Measurements from ENCODE around the gene HES2. TPM values are rescaled to one million over a fixed set of nuclear protein-coding genes. Genes with fewer than 3 reads are reported as not detected.
"Not testable (repeated sequence)": the region's sequence is repeated elsewhere in the genome, so short reads cannot be mapped to it uniquely, and the experiment has no call there.

The HES2 gene
- total RNA-seq, 1 donor from 2014 or later: not detected

GRCh38 chr1:6409053-6409452 is 10.7 kb downstream of the HES2 start:
- no peaks in the 10 kb centered on the region for H3K9me3 ChIP-seq (ENCODE audit: control insufficient read depth in 3 of 3, low read length in 3 of 3)
- no peaks in the 10 kb centered on the region for H3K4me1 ChIP-seq (ENCODE audit: control insufficient read depth in 3 of 3, insufficient read depth in 3 of 3, low read length in 3 of 3)
- H3K36me3 ChIP-seq (ENCODE audit: control insufficient read depth in 3 of 3, insufficient read depth in 3 of 3, low read length in 3 of 3): no peaks in the 10 kb centered on the region
- H3K27me3 ChIP-seq (ENCODE audit: control insufficient read depth in 3 of 3, insufficient read depth in 3 of 3, low read length in 3 of 3): peaks cover 6 to 32% (median 14%) of the 10 kb centered on the region in 3 donors
- no peak overlapping the region for H3K9ac ChIP-seq (ENCODE audit: low read depth in 1 of 3, low read length in 3 of 3)
- no peak overlapping the region for H3K4me3 ChIP-seq (ENCODE audit: low read length in 3 of 3)
- no peak overlapping the region for H3K27ac ChIP-seq (ENCODE audit: low read depth, low read length)

- H3K9me3 ChIP-seq (ENCODE audit: control insufficient read depth in 3 of 3, low read length in 3 of 3): no peaks in the 10 kb centered on the region
- H3K4me3 ChIP-seq (ENCODE audit: low read length in 3 of 3): no peak overlapping the region
- no peaks in the 10 kb centered on the region for H3K36me3 ChIP-seq (ENCODE audit: control insufficient read depth in 3 of 3, insufficient read depth in 3 of 3, low read length in 3 of 3)
- peaks cover 5 to 25% (median 14%) of the 10 kb centered on the region in 3 donors for H3K27me3 ChIP-seq (ENCODE audit: control insufficient read depth in 3 of 3, insufficient read depth in 3 of 3, low read length in 3 of 3)
- no peaks in the 10 kb centered on the region for H3K4me1 ChIP-seq (ENCODE audit: control insufficient read depth in 3 of 3, insufficient read depth in 3 of 3, low read length in 3 of 3)
- H3K9ac ChIP-seq (ENCODE audit: low read depth in 1 of 3, low read length in 3 of 3): no peak overlapping the region
- H3K27ac ChIP-seq (ENCODE audit: low read depth, low read length): no peak overlapping the region
Observed at GRCh38 chr1:6408023-6408422, 11.7 kb downstream of the HES2 start.

GRCh38 chr1:6401673-6402072 is 18.0 kb downstream of the HES2 start:
- H3K36me3 ChIP-seq (ENCODE audit: control insufficient read depth in 3 of 3, insufficient read depth in 3 of 3, low read length in 3 of 3): no peaks in the 10 kb centered on the region
- no peak overlapping the region for H3K4me3 ChIP-seq (ENCODE audit: low read length in 3 of 3)
- no peaks in the 10 kb centered on the region for H3K4me1 ChIP-seq (ENCODE audit: control insufficient read depth in 3 of 3, insufficient read depth in 3 of 3, low read length in 3 of 3)

GRCh38 chr1:6399294-6399693 is 20.4 kb downstream of the HES2 start:
- H3K27ac ChIP-seq (ENCODE audit: low read depth, low read length): no peak overlapping the region
- no peak overlapping the region for H3K4me3 ChIP-seq (ENCODE audit: low read length in 3 of 3)

More at GRCh38 chr1:6401673-6402072, 18.0 kb downstream of the HES2 start:
- no peaks in the 10 kb centered on the region for H3K9me3 ChIP-seq (ENCODE audit: control insufficient read depth in 3 of 3, low read length in 3 of 3)
- H3K27ac ChIP-seq (ENCODE audit: low read depth, low read length): no peak overlapping the region
- peaks cover 0 to 15% (median 10%) of the 10 kb centered on the region in 3 donors for H3K27me3 ChIP-seq (ENCODE audit: control insufficient read depth in 3 of 3, insufficient read depth in 3 of 3, low read length in 3 of 3)
- H3K9ac ChIP-seq (ENCODE audit: low read depth in 1 of 3, low read length in 3 of 3): no peak overlapping the region

GRCh38 chr1:6397844-6398441 is 21.8 kb downstream of the HES2 start:
- Histone ChIP-seq H3K4me1 (ENCODE audit: control insufficient read depth in 3 of 3, insufficient read depth in 3 of 3, low read length in 3 of 3) (peaks cover 5 to 7% (median 6%) of the 10 kb centered on the region in 3 donors), H3K27me3 (ENCODE audit: control insufficient read depth in 3 of 3, insufficient read depth in 3 of 3, low read length in 3 of 3) (peaks cover 0 to 6% (median 4%) of the 10 kb centered on the region in 3 donors), H3K4me3 (ENCODE audit: low read length in 3 of 3) (no peak overlapping the region), H3K27ac (ENCODE audit: low read depth, low read length) (no peak overlapping the region), H3K9ac (ENCODE audit: low read depth in 1 of 3, low read length in 3 of 3) (no peak overlapping the region), H3K9me3 (ENCODE audit: control insufficient read depth in 3 of 3, low read length in 3 of 3) (no peaks in the 10 kb centered on the region), H3K36me3 (ENCODE audit: control insufficient read depth in 3 of 3, insufficient read depth in 3 of 3, low read length in 3 of 3) (no peaks in the 10 kb centered on the region)

More at GRCh38 chr1:6399294-6399693, 20.4 kb downstream of the HES2 start:
- Histone ChIP-seq H3K4me1 (ENCODE audit: control insufficient read depth in 3 of 3, insufficient read depth in 3 of 3, low read length in 3 of 3) (peaks cover under 1 to 1% (median 1%) of the 10 kb centered on the region in 3 donors), H3K36me3 (ENCODE audit: control insufficient read depth in 3 of 3, insufficient read depth in 3 of 3, low read length in 3 of 3) (no peaks in the 10 kb centered on the region), H3K9me3 (ENCODE audit: control insufficient read depth in 3 of 3, low read length in 3 of 3) (no peaks in the 10 kb centered on the region), H3K9ac (ENCODE audit: low read depth in 1 of 3, low read length in 3 of 3) (no peak overlapping the region), H3K27me3 (ENCODE audit: control insufficient read depth in 3 of 3, insufficient read depth in 3 of 3, low read length in 3 of 3) (peaks cover 0 to 6% (median 4%) of the 10 kb centered on the region in 3 donors)

GRCh38 chr1:6396998-6397397 is 22.7 kb downstream of the HES2 start:
- peaks cover 0 to 6% (median 4%) of the 10 kb centered on the region in 3 donors for H3K27me3 ChIP-seq (ENCODE audit: control insufficient read depth in 3 of 3, insufficient read depth in 3 of 3, low read length in 3 of 3)
- no peak overlapping the region for H3K27ac ChIP-seq (ENCODE audit: low read depth, low read length)
- peaks cover 13 to 14% (median 13%) of the 10 kb centered on the region in 3 donors for H3K4me1 ChIP-seq (ENCODE audit: control insufficient read depth in 3 of 3, insufficient read depth in 3 of 3, low read length in 3 of 3)
- H3K4me3 ChIP-seq (ENCODE audit: low read length in 3 of 3): no peak overlapping the region
- no peaks in the 10 kb centered on the region for H3K9me3 ChIP-seq (ENCODE audit: control insufficient read depth in 3 of 3, low read length in 3 of 3)
- no peaks in the 10 kb centered on the region for H3K36me3 ChIP-seq (ENCODE audit: control insufficient read depth in 3 of 3, insufficient read depth in 3 of 3, low read length in 3 of 3)
- no peak overlapping the region for H3K9ac ChIP-seq (ENCODE audit: low read depth in 1 of 3, low read length in 3 of 3)

- not testable (repeated sequence) for H3K4me3 ChIP-seq (ENCODE audit: low read length in 3 of 3); H3K27me3 ChIP-seq (ENCODE audit: control insufficient read depth in 3 of 3, insufficient read depth in 3 of 3, low read length in 3 of 3); H3K9me3 ChIP-seq (ENCODE audit: control insufficient read depth in 3 of 3, low read length in 3 of 3); H3K36me3 ChIP-seq (ENCODE audit: control insufficient read depth in 3 of 3, insufficient read depth in 3 of 3, low read length in 3 of 3); H3K27ac ChIP-seq (ENCODE audit: low read depth, low read length); H3K9ac ChIP-seq (ENCODE audit: low read depth in 1 of 3, low read length in 3 of 3)
- H3K4me1 ChIP-seq (ENCODE audit: control insufficient read depth in 3 of 3, insufficient read depth in 3 of 3, low read length in 3 of 3): peaks cover 13 to 19% (median 14%) of the 10 kb centered on the region in 3 donors
Observed at GRCh38 chr1:6395781-6396244, 23.9 kb downstream of the HES2 start.

- H3K4me1 ChIP-seq (ENCODE audit: control insufficient read depth in 3 of 3, insufficient read depth in 3 of 3, low read length in 3 of 3): peaks cover 13 to 19% (median 14%) of the 10 kb centered on the region in 3 donors
- not testable (repeated sequence) for H3K9me3 ChIP-seq (ENCODE audit: control insufficient read depth in 3 of 3, low read length in 3 of 3); H3K9ac ChIP-seq (ENCODE audit: low read depth in 1 of 3, low read length in 3 of 3); H3K4me3 ChIP-seq (ENCODE audit: low read length in 3 of 3); H3K27ac ChIP-seq (ENCODE audit: low read depth, low read length); H3K27me3 ChIP-seq (ENCODE audit: control insufficient read depth in 3 of 3, insufficient read depth in 3 of 3, low read length in 3 of 3); H3K36me3 ChIP-seq (ENCODE audit: control insufficient read depth in 3 of 3, insufficient read depth in 3 of 3, low read length in 3 of 3)
Observed at GRCh38 chr1:6395130-6395529, 24.6 kb downstream of the HES2 start.

- Histone ChIP-seq H3K4me1 (ENCODE audit: control insufficient read depth in 3 of 3, insufficient read depth in 3 of 3, low read length in 3 of 3) (peaks cover 13 to 19% (median 14%) of the 10 kb centered on the region in 3 donors), H3K27ac (ENCODE audit: low read depth, low read length) (peak within 1 kb of the TSS; percentile 88), H3K9me3 (ENCODE audit: control insufficient read depth in 3 of 3, low read length in 3 of 3) (no peaks in the 10 kb centered on the region), H3K9ac (ENCODE audit: low read depth in 1 of 3, low read length in 3 of 3) (peak within 1 kb of the TSS; percentile 79 to 89 (median 88)), H3K36me3 (ENCODE audit: control insufficient read depth in 3 of 3, insufficient read depth in 3 of 3, low read length in 3 of 3) (no peaks in the 10 kb centered on the region), H3K27me3 (ENCODE audit: control insufficient read depth in 3 of 3, insufficient read depth in 3 of 3, low read length in 3 of 3) (no peaks in the 10 kb centered on the region), H3K4me3 (ENCODE audit: low read length in 3 of 3) (peak within 1 kb of the TSS; percentile 75 to 79 (median 75))
Observed at GRCh38 chr1:6393400-6394187, 26.1 kb downstream of the HES2 start, which contains the start of gene ACOT7. ACOT7 (minus strand) TSS chr1:6393767; CDS start chr1:6393399, 368 bp downstream.

Measured in skeletal muscle tissue (tissue), 4 donors.